NCI-H82 treated with DMSO at 0.1 percent for 48 hours (cell line): ENCODE measurements around the gene CSAD.

Source experiments
- DNase-seq: peaks from one replicate; lab custom pipeline; 2025; ENCODE audit not compliant: unreplicated experiment; lab: John Stamatoyannopoulos, UW

CSAD gene

GRCh38 chr12:53151039-53151438 is 29.7 kb downstream of the CSAD start:
- no peak for DNase-seq

- DNase-seq = no peak
Measured at GRCh38 chr12:53147653-53148052, 33.1 kb downstream of the CSAD start.

- DNase-seq = no peak
Measured at GRCh38 chr12:53147181-53147580, 33.5 kb downstream of the CSAD start.

GRCh38 chr12:53145383-53146260 is 35.1 kb downstream of the CSAD start:
- DNase-seq = no peak

- no peak for DNase-seq
Measured at GRCh38 chr12:53143355-53143754, 37.4 kb downstream of the CSAD start.

GRCh38 chr12:53133722-53134121 is 47.0 kb downstream of the CSAD start:
- no peak for DNase-seq

- DNase-seq = no peak
Measured at GRCh38 chr12:53131844-53132243, 48.9 kb downstream of the CSAD start.

GRCh38 chr12:53128780-53129569 is 51.8 kb downstream of the CSAD start:
- no peak for DNase-seq

- DNase-seq = no peak
Measured at GRCh38 chr12:53127169-53127568, 53.6 kb downstream of the CSAD start.

- no peak for DNase-seq
Measured at GRCh38 chr12:53124352-53124723, 56.4 kb downstream of the CSAD start.

GRCh38 chr12:53123578-53124351 is 57.0 kb downstream of the CSAD start:
- no peak for DNase-seq

- DNase-seq = no peak
Measured at GRCh38 chr12:53122961-53123468, 57.7 kb downstream of the CSAD start.

- DNase-seq = no peak
Measured at GRCh38 chr12:53120685-53121525, 59.8 kb downstream of the CSAD start.

- no peak for DNase-seq
Measured at GRCh38 chr12:53118751-53119300, 61.9 kb downstream of the CSAD start.

GRCh38 chr12:53115891-53116648 is 64.7 kb downstream of the CSAD start:
- no peak for DNase-seq

- DNase-seq = no peak
Measured at GRCh38 chr12:53115112-53115890, 65.4 kb downstream of the CSAD start.

GRCh38 chr12:53113951-53114350 is 66.8 kb downstream of the CSAD start:
- no peak for DNase-seq

GRCh38 chr12:53113136-53113705 is 67.5 kb downstream of the CSAD start:
- no peak for DNase-seq
